Panc1 (cell line): Measurements from ENCODE around the gene CRB2. TPM values are rescaled to one million over a fixed set of nuclear protein-coding genes. Genes with fewer than 3 reads are reported as not detected.

ENCODE experiments used
- ATAC-seq: fragments of 200-7000 bp; cut with Tn5 transposase; 2 replicates; pipeline ENCODE4 v1.9.1; 2020; ENCODE audit warnings: mild to moderate bottlenecking, moderate library complexity
- BruUV-seq: library from RNA; stranded (reverse); fragments of 400-500 nt; replicated peaks from 2 replicates; lab custom pipeline; 2021; lab: Mats Ljungman, UMichigan
- CTCF ChIA-PET: fragments of 300-600 bp; sonication (Branson Sonifier 250); formaldehyde crosslinking; loops from one replicate; lab custom pipeline; 2022; ENCODE audit warnings: antibody characterized with exemption; lab: Charles Lee
- POLR2A ChIA-PET: fragments of 300-600 bp; sonication (Branson Sonifier 250); formaldehyde crosslinking; loops from one replicate; lab custom pipeline; 2022; ENCODE audit warnings: antibody characterized with exemption; lab: Charles Lee
- DNase-seq: peaks from one replicate; pipeline ENCODE4 v3.0.0-alpha.2; 2010; ENCODE audit warnings: low read depth, low spot score
- H3K27ac ChIP-seq: 2 replicates; pipeline ENCODE4 v1.5.1; 2011; ENCODE audit warnings: mild to moderate bottlenecking, low read length, inconsistent platforms
- H3K27me3 ChIP-seq: fragments of 200-500 bp; sonication (Bioruptor generic); 2 replicates; pipeline ENCODE4 v1.6.0; 2014; ENCODE audit warnings: low read length, inconsistent platforms; ENCODE audit not compliant: control insufficient read depth, insufficient read depth
- H3K36me3 ChIP-seq: fragments of 200-500 bp; sonication (Bioruptor generic); 2 replicates; pipeline ENCODE4 v1.5.1; 2014; ENCODE audit warnings: inconsistent platforms, mild to moderate bottlenecking, low read length, moderate library complexity; ENCODE audit not compliant: control insufficient read depth, insufficient read depth
- H3K4me1 ChIP-seq: 2 replicates; pipeline ENCODE4 v1.5.1; 2011; ENCODE audit warnings: inconsistent platforms, mild to moderate bottlenecking, low read length, moderate library complexity; ENCODE audit not compliant: control insufficient read depth, insufficient read depth
- H3K4me3 ChIP-seq, 2 experiments: 2 replicates each; pipeline ENCODE4 v1.5.1; 2011 to 2012; ENCODE audit warnings: low read depth in 2 of 2, low read length in 2 of 2, mild to moderate bottlenecking in 2 of 2, inconsistent platforms in 1 of 2, moderate library complexity in 1 of 2
- H3K9me3 ChIP-seq: fragments of 200-500 bp; sonication (Bioruptor generic); 2 replicates; pipeline ENCODE4 v1.5.1; 2014; ENCODE audit warnings: low read depth, mild to moderate bottlenecking, inconsistent platforms, low read length, moderate library complexity; ENCODE audit not compliant: control insufficient read depth, insufficient read depth
- POLR2AphosphoS5 ChIP-seq: IDR thresholded peaks from 2 replicates; pipeline ENCODE4 v1.6.1; 2012; ENCODE audit warnings: mild to moderate bottlenecking, low read depth, low read length, moderate library complexity
- REST ChIP-seq, 2 experiments: IDR thresholded peaks; 2 replicates each; pipeline ENCODE4 v1.6.1; 2011 to 2012; ENCODE audit warnings: low read depth in 2 of 2, control low read depth in 1 of 2, low read length in 1 of 2, mild to moderate bottlenecking in 1 of 2, moderate library complexity in 1 of 2; ENCODE audit not compliant: insufficient read depth in 1 of 2
- SIN3A ChIP-seq: IDR thresholded peaks from 2 replicates; pipeline ENCODE4 v1.6.1; 2012; ENCODE audit warnings: low read depth, mild to moderate bottlenecking, low read length, moderate library complexity, borderline replicate concordance; ENCODE audit not compliant: insufficient read depth
- TCF7L2 ChIP-seq: IDR thresholded peaks from 2 replicates; pipeline ENCODE4 v1.6.1; 2011; ENCODE audit warnings: mild to moderate bottlenecking, low read depth, low read length, inconsistent platforms
- in situ Hi-C: cut with HindIII; loops from 2 replicates; pipeline ENCODE4 v1.10.0; 2016; ENCODE audit warnings: low sequenced_read_pairs, low pct_unique_long_range_greater_than_20kb
- intact Hi-C: fragments of 100-400 bp; cut with micrococcal nuclease; formaldehyde crosslinking; loops from one replicate; pipeline ENCODE4 v1.10.0; 2022; ENCODE audit not compliant: unreplicated experiment
- total RNA-seq: library from RNA; stranded (reverse); gene quantifications from one replicate; pipeline ENCODE4 v1.2.1, GENCODE V29; 2021; ENCODE audit not compliant: unreplicated experiment
- TF ChIP-seq, protein P1 (sequence below): fragments of 450-650 bp; IDR thresholded peaks from 2 replicates; pipeline ENCODE4 v1.5.1; 2017; ENCODE audit warnings: mild to moderate bottlenecking

CRB2 gene
- total RNA-seq, 1 experiment from 2014 or later = 0.05 TPM

DNA sequence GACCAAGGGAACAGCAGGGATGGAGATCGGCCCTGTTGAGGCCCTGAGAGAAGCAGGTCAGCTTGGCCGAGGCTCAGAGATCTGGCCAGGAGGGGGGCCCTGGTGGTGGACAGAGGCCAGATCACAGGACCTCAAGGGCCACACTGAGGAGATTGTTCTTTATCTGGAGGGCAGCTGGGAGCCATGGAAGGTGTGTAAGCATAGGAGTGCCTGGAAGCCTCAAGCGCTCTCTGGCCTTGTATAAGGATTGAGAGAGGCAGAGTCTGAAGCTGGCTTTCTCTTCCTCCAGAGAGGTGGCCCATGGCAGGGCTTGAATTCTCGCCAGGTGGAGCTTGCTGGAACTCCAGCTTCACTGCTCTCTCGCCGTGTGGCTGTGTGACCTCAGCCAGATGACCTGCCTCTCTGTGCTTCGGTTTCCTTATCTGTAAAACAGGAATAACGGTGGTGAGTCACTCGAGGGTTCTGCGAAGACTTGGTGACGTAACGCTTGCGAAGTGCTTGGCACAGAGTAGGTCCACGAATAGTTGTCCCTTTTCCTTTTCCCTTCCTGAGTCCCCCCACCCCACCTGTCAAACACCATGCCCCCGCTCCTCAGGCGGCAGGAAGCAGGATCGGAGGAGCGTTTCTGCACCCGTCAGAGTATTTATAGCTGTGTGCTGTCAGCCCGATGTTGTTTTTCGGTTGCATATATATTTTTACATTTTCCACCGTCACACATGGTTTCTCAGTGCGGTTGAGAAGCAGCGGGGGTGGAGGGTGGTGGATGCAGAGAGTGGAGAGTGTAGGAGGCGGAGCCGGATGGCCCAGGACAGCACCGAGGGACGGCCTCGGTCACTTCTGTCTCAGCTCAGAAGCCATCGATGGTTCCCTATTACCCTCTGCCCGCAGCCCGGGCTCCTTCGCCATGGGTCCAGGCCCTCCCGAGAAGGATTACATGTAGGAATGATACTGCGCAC lies 17.0 kb upstream of the CRB2 start:
- TF ChIP-seq REST (IDR thresholded peaks at IDR 0.05; ENCODE audit: insufficient read depth in 1 of 2, low read depth in 2 of 2, low read length in 1 of 2) (no peak), TCF7L2 (no peak), POLR2AphosphoS5 (no peak), SIN3A (no peak)
- TF ChIP-seq, protein P1, sequence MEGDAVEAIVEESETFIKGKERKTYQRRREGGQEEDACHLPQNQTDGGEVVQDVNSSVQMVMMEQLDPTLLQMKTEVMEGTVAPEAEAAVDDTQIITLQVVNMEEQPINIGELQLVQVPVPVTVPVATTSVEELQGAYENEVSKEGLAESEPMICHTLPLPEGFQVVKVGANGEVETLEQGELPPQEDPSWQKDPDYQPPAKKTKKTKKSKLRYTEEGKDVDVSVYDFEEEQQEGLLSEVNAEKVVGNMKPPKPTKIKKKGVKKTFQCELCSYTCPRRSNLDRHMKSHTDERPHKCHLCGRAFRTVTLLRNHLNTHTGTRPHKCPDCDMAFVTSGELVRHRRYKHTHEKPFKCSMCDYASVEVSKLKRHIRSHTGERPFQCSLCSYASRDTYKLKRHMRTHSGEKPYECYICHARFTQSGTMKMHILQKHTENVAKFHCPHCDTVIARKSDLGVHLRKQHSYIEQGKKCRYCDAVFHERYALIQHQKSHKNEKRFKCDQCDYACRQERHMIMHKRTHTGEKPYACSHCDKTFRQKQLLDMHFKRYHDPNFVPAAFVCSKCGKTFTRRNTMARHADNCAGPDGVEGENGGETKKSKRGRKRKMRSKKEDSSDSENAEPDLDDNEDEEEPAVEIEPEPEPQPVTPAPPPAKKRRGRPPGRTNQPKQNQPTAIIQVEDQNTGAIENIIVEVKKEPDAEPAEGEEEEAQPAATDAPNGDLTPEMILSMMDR = no peak
- Histone ChIP-seq H3K9me3 (no peaks in the 10 kb centered on the region), H3K27me3 (no peaks in the 10 kb centered on the region), H3K27ac (no peak overlapping the region), H3K4me1 (peaks cover 10% of the 10 kb centered on the region), H3K36me3 (no peaks in the 10 kb centered on the region), H3K4me3 (no peak overlapping the region)
- ATAC-seq = peak; percentile 63
- DNase-seq = no peak
- CTCF ChIA-PET = interaction anchor here (0.7 to 1.1 kb wide), 2 partner anchors 11 to 154 kb away, joined by 4 to 6 read pairs; no protein-coding TSS in a partner anchor
- in situ Hi-C loops = no loop called here
- POLR2A ChIA-PET = no interaction called here
- intact Hi-C loops = no loop called here
- no TSS peak for BruUV-seq

DNA sequence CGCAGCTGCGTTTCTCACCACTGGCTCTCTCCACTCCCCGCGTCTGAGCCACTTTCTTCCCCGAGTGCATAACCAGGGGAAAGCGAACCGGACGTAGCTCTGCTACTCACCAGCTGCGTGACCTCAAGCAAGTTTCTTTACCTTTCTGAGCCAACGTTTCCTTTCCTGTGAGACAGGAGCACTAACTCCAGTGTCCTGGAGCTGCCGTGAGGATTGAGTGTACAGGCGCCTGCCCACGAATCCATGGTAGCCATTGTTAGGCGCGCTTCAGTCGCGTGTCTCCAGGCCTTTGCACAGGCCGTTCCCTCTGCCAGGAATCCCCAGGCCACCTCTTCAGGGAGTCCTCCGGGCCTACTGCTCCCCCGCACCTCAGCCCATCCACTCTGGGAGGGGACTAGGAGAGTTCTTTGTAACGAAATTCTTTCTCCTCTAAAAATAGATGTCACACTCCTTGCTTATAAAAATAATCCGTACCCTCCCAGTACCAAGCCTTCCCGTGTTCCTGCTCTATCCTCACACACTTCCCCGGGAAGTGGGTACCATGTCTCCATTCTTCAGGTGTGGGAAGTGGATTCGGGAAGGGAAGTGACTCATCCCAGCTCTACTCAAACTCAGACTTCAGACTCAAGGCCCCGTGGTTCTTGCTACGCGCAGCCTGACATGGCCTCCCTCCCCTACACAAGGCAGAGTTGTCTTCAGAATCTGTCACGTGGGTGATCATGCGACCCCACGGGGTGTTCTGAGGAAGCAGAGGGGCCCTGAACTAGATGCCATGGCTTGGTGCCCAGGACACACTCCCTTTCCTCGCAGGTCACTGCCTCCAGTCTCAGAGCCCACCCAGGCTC lies 16.1 kb upstream of the CRB2 start:
- DNase-seq (no peak), ATAC-seq (0 out of 2 replicates have a peak, but pooled peaks have one; percentile 23)
- in situ Hi-C loops (no loop called here), intact Hi-C loops (no loop called here)
- H3K27ac ChIP-seq = no peak overlapping the region
- ChIA-PET CTCF (interaction anchor here (1.1 kb wide), 1 partner anchor 10 kb away, joined by 4 read pairs; no protein-coding TSS in a partner anchor), POLR2A (no interaction called here)
- no TSS peak for BruUV-seq
- peaks cover 10% of the 10 kb centered on the region for H3K4me1 ChIP-seq
- H3K4me3 ChIP-seq = no peak overlapping the region
- TF ChIP-seq SIN3A (no peak), TCF7L2 (no peak), REST (IDR thresholded peaks at IDR 0.05; ENCODE audit: insufficient read depth in 1 of 2, low read depth in 2 of 2, low read length in 1 of 2) (no peak), POLR2AphosphoS5 (no peak)
- TF ChIP-seq, protein P1 = no peak
- no peaks in the 10 kb centered on the region for H3K9me3 ChIP-seq
- no peaks in the 10 kb centered on the region for H3K36me3 ChIP-seq
- H3K27me3 ChIP-seq = no peaks in the 10 kb centered on the region
